Colon (tissue), 2 donors: ENCODE results near the gene ITGA5.
"Not testable (repeated sequence)": the region's sequence is repeated elsewhere in the genome, so short reads cannot be mapped to it uniquely, and the experiment has no call there.

Experiments
- FAIRE-seq: peaks from 2 replicates; lab custom pipeline; 2012; peaks lifted over from hg19 to GRCh38; lab: Jason Lieb, UNC
- donor health status: control.
- donor health status: control.

Gene ITGA5

GRCh38 chr12:54370171-54370730, 48.8 kb downstream of the ITGA5 start:
- FAIRE-seq: no peak

GRCh38 chr12:54369597-54370131, 49.4 kb downstream of the ITGA5 start:
- FAIRE-seq: no peak

GRCh38 chr12:54368709-54369596, 50.1 kb downstream of the ITGA5 start:
- no peak for FAIRE-seq

GRCh38 chr12:54368025-54368708, 50.9 kb downstream of the ITGA5 start:
- FAIRE-seq: no peak

- no peak for FAIRE-seq
Observed at GRCh38 chr12:54364413-54364812, 54.7 kb downstream of the ITGA5 start, which contains the start of gene GPR84. TSS of gene GPR84 (minus strand) at chr12:54364486. CDS start at chr12:54363851, 635 bp downstream.

- FAIRE-seq: no peak
Observed at GRCh38 chr12:54363618-54364017, 55.4 kb downstream of the ITGA5 start.

- no peak for FAIRE-seq
Observed at GRCh38 chr12:54363047-54363446, 56.0 kb downstream of the ITGA5 start.

- FAIRE-seq: no peak
Observed at GRCh38 chr12:54360717-54361456, 58.2 kb downstream of the ITGA5 start.

GRCh38 chr12:54359762-54360351, 59.2 kb downstream of the ITGA5 start:
- no peak for FAIRE-seq

- no peak for FAIRE-seq
Observed at GRCh38 chr12:54358945-54359761, 59.9 kb downstream of the ITGA5 start.

- no peak for FAIRE-seq
Observed at GRCh38 chr12:54358191-54358944, 60.7 kb downstream of the ITGA5 start.

GRCh38 chr12:54357506-54358190, 61.4 kb downstream of the ITGA5 start:
- FAIRE-seq: no peak

- FAIRE-seq: no peak
Observed at GRCh38 chr12:54356951-54357356, 62.1 kb downstream of the ITGA5 start.

- no peak for FAIRE-seq
Observed at GRCh38 chr12:54356228-54356627, 62.8 kb downstream of the ITGA5 start.

GRCh38 chr12:54355104-54355815, 63.8 kb downstream of the ITGA5 start:
- FAIRE-seq: no peak

GRCh38 chr12:54354271-54354670, 64.8 kb downstream of the ITGA5 start:
- FAIRE-seq: not testable (repeated sequence)

GRCh38 chr12:54352891-54353874, 65.9 kb downstream of the ITGA5 start:
- FAIRE-seq: no peak
